GM18951 (cell line): Measurements from ENCODE around the gene SEMA3G.

Source experiments
- POLR2A ChIP-seq: IDR thresholded peaks from 4 replicates; pipeline ENCODE4 v1.6.1; 2011; ENCODE audit warnings: mild to moderate bottlenecking; ENCODE audit not compliant: insufficient read length, insufficient read depth; ENCODE audit errors: extremely low read depth
- in situ Hi-C: fragments of 300-500 bp; cut with MboI; formaldehyde crosslinking; loops from one replicate; pipeline ENCODE4 v1.12.0; 2022; ENCODE audit warnings: low sequenced_read_pairs, mixed read lengths, inconsistent platforms; ENCODE audit not compliant: unreplicated experiment

SEMA3G gene

DNA sequence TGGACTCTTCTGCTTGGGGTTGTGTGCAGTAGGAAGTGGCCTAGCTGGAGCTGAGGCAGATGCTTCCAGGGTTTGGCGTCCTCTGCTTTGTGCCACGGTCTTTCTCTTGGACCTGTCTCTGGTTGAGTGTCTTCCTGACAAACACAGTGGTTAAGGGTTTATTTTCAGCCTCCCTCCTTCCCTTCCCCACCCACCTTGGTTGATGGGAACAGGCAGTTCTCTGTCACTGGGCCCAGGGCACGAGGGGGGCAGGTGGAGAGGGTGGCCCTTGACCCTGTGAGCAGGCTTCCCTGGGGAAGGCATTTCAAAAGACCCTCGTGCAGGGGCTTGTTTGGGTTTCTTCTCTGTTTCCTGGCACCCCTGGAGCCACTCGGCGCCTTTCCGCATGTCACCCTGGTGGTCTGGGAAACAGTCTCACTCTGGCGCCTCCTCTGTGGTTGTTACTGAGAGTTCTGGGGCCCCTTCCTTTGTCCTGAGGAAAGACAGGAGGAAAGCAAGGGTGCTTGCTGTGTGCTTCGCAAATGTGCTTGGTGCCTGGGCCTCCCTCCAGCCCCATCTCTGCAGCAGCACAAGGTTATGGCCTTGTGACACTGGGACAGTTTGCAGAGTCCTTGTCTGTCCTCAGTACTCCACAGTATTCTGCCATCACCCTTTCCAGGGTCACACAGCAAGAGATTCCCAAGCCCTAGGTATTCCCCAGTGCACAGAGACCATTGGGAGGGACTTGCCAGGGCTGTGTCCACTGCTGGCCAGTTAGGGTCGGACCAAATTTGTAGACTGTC is 40.0 kb upstream of the SEMA3G start:
- in situ Hi-C loops: no loop called here
- TF ChIP-seq POLR2A: no peak

DNA sequence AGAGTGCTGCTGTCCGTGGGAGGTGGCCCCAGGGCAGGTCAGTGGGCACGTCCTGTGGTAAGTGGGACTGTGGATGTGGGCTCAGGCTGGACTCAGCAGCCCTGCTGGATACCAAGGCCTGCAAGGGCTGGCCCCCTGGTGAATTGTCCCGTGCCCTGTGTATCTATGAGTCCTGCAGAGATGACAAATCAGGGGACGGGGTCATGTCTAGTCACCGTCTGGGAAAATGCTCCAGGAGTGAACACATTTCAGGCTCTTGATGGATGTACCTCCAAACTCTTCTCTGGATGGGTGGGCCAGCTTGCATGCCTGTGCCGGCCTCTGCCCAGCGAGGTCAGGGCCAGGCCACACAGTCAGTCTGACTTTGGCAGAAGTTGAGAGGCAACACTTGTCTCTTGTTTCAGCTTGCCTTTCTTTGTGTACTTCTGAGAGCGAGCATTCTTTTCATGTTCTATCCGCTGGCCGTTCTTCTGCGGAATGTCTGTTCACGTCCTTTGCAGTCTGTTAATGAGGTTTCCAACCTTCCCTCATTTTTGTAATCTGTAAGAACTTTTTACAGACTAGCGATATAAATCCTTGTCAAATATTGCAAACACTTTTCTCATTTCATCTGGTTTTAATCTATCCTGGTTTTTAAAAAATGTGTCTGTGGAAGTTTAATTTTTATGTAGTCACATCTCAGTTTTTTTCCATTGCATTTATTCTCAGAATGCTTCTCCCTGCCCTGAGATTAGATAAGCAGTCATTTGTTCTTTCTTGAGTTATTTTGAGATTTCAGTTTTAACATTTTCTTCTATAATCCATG is 38.9 kb upstream of the SEMA3G start:
- in situ Hi-C loops: no loop called here
- no peak for TF ChIP-seq POLR2A

DNA sequence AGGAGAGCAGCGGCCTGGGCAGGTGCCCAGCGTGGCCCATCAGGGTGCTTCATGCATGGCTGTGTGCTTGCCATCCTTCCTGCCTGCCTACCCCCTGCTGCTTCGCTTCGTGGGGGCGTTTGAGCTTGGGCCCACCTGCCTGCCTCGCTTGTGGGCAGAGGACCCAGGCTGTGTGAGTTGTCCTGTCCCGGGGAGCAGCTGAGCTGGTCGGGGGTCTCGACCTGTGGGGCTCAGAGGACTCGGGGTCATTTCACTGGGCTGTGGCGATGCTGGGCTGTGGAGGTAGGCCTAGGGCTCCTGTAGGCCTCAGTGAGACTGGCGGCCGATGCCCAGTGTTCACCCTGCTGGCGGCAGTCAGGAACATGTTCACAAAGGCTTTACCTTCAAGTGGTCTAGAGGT is 38.2 kb upstream of the SEMA3G start:
- in situ Hi-C loops: no loop called here
- TF ChIP-seq POLR2A: no peak

DNA sequence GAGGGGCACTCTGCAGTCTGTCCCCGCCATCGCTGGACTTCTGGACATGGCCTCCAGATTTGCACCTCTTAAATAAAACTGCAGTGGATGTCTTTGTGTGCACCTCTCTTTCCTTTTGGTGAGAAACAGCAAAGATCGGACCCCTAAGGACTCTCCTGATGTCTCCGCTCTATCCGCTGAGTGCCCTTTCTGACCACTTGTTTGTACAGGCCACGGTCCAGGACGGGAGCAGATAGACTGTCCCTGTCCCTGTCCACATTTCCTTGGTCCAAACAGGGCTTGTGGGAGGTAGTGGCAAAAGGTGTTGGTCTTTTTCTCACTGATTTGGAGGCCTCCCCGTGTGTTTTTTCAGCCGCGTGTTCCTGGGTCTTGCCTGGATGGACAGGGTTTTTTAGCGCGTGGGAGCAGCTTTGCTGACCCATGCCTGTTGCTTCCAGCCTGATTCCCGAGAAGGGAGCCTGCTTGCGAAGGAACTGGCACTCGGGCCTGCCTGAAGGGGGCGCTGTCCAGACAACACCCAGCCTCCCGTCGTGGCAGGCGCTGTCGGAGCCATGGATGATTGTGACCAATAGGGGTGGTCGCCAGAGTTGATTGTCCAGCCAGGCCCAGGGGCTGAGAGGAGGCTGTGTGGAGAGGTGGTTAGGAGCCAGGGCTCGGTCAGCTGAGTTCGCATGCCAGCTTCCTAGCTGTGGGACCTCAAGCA is 37.1 kb upstream of the SEMA3G start:
- in situ Hi-C loops: no loop called here
- TF ChIP-seq POLR2A: no peak

DNA sequence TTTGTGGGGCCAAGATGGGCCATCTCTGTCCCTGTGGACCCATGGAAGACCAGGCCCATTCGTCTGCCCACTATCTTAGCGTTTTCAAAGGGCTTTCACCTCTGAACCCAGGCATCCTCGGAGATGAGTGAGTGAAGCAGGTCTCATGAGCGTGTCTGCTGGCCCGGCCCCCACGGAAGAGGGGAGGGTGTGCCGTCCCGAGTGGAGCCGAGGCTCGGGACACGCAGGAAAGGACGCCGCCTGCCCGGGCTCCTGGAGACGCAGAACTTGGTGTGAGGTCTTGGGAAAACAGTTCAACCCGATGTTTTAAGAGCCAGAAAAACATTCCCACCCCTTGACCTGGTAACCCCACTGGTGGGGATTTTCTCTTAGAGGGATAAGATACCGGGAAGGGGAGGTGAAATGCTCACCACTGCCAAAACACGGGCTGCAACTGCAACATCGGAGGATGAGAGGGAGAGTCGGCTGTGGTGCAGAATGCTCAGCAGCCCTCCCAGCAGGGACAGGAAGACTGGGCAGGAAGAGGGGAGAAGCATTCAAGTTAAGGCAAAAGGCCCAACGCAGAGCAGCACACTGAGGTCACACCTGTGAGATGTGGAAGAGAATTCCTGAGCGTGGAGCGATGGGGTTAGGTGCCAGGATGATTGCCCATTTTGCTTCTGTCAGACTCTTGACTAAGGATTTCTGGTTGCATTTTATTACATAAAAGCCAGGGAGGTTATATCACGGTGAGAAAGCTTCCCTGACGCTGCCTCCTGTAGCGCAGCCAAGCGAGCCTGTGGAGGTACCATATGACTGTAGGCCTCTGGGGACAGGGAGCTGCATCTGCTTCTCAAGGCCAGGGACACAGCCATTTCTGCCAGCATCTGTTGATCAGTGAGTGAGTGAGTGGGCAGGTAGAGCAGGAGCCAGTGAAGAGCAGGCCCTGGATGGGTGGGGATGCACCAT is 36.1 kb upstream of the SEMA3G start:
- in situ Hi-C loops: no loop called here
- TF ChIP-seq POLR2A: no peak

DNA sequence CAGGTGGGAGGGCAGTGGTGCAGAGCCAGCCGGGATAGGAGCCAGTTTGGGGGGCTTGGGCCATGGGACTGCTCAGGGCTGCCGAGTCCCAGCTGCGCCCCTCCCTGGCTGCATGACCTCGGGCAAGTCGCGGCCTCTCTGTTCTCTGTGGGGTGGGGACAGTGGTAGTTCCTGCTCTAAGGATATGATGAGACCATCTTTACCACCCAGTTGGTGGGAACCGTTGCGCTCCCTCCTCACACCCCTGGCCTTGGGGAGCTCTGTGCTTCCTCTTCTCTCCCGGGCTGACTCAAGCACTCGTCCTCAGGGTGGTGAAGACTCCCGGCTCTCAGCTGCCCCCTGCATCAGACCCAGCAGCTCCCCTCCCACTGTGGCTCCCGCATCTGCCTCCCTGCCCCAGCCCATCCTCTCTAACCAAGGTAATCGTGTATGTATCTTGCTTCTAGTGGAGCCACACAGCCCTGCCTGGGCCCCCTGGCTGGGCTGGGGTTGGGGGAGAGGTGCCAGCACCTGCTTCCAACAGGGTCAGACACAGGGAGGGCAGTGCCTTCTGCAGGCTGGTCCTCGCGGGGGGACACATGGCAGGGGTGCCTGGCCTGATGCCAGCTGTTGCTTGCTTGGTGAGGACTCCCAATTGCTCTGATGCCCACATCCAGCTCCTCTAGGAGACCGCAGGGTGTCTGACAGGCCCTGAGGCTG is 35.1 kb upstream of the SEMA3G start:
- no peak for TF ChIP-seq POLR2A
- in situ Hi-C loops: no loop called here

DNA sequence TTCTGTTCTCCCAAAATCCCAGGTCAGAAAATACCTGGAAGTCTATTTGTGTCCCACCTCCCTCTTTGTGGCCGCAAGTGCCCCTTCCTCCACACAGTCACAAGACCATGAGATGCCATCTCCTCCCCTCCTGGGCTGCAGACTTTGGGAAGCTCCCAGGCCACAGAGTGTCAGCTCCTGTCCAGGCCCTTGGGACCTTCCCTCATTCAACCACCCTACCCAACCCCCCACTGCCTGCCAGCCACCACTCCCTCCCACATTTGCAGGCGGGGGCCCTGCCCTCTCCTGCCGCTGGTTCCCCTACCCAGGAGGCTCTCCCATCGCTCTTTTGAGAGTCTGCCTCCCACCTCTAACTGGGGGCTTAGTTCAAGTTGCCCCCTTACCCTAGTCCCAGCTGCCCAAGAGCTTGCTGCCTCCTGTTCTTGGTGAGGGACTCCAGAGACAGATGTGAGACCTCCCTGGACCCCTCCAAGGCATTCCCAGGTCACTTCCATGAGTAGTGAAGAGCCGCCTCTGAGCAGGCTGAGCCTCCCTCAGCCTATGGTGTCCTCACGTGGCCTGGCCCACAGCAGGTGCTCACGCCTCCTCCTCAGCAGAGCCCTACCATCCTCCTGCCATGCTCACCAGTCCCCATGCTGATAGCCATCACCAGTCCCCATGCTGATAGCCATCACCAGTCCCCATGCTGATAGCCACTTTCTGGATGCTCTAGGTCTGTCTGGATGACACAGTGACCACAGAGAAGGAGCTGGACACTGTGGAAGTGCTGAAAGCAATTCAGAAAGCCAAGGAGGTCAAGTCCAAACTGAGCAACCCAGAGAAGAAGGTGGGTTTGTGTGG is 34.4 kb upstream of the SEMA3G start:
- in situ Hi-C loops: no loop called here
- TF ChIP-seq POLR2A: no peak

DNA sequence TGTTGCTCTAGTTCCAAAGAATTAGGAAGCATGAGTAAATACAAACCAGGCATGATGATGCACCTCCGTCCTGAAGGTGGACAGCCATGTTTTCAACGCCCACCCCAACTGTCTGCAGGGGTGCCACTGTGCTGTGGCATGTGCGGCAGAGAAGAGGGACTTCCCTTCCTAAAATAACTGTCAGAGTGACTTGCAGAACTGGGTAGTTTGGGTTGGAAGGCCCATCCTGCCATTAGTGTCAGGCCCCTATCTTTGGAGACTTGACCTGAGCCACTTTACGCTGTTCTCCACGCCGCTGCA is 32.8 kb upstream of the SEMA3G start:
- TF ChIP-seq POLR2A: no peak
- in situ Hi-C loops: no loop called here

DNA sequence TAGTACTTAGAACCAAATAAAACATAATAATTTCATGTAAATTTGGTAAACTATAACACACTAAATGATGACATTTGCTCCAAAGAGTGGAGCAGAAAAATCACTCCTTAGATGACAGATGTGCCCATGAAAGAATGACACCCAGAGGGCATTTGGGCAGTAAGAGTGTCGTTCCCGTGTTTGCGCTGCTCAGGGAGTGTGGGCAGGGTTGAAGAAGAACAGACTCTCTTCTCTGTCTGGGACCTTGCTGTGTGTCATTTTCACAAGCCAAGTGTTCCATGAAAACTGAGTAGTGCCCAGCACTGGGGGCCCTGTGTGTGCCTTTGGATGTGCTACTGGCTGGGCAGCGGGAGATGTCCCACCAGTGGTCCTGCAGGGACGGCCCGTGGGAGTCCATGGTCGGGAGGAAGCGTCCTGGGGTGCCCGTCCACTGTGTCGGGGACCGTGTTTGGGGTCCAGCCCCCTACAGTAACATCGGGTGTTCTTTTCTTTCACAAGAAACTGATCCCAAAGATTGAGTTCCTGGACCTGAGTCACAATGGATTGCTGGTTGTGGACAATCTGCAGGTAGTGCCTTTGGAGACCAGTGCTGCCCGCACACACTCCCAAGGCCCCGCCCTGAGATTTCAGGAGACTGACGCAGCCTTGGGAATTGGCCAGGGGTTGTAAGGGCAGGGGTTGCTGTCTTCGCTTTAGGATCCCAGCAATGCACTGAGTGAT is 32.3 kb upstream of the SEMA3G start:
- TF ChIP-seq POLR2A: no peak
- in situ Hi-C loops: no loop called here

DNA sequence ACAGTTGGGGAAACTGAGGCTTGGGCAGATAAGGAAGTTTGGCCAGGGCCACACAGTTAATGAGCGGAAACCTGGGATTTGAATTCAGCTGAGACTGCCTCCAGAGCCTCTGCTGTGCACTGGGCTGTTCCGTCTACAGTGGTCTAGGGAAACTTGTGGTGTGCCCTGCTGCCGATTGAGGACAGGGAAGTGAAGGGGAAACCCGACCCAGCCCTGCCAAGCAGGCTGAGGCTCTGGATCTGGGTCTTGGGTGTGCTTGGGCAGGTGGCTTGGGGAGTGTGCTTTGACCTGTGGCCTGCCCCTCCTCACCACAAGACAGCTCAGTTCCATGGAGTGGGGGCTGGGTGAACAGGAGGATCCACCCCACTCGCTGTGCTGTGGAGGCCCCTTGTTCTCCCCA is 28.1 kb upstream of the SEMA3G start:
- in situ Hi-C loops: no loop called here
- no peak for TF ChIP-seq POLR2A
